Parietal lobe (tissue), 1 donor: ENCODE data around the gene PLA2G4C. TPM values are rescaled to one million over a fixed set of nuclear protein-coding genes. Genes with fewer than 3 reads are reported as not detected.

ENCODE experiments used
- total RNA-seq: library from RNA; depleted of rRNA; stranded (reverse); fragments of >200 nt; gene quantifications from one replicate; pipeline ENCODE4 v1.2.3, GENCODE V29; 2014

PLA2G4C gene, protein sequence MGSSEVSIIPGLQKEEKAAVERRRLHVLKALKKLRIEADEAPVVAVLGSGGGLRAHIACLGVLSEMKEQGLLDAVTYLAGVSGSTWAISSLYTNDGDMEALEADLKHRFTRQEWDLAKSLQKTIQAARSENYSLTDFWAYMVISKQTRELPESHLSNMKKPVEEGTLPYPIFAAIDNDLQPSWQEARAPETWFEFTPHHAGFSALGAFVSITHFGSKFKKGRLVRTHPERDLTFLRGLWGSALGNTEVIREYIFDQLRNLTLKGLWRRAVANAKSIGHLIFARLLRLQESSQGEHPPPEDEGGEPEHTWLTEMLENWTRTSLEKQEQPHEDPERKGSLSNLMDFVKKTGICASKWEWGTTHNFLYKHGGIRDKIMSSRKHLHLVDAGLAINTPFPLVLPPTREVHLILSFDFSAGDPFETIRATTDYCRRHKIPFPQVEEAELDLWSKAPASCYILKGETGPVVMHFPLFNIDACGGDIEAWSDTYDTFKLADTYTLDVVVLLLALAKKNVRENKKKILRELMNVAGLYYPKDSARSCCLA
- total RNA-seq: 9.1 TPM

DNA sequence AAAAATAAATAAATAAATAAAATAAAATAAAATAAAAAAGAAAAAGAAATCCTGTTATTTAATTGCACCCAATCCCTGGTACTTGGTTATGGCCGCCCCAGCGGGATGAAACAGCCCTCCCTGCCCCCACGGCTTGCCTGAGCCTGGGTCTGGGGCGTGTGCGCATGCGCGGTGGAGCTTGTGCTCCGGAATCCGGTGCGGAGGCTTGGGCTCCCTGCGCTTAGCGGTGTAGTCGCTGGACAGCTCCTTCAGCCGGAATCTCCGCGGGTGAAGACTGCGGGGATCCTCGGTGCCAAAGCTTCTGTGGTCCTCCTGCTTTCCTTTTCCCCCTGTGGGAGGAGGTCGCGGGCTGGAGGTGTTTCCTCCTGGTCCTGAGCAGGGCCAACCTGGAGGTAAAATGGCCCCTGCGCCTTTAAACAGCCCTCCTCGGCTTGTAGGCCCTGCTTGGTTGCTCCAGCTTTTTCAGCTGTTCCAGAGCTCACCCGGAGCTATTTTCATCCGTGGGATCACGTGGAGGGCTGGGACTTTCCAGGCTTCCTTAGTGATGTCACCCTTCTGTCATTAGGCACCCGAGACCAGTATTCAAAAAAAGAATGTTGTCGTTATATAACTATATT is at the start of gene PLA2G4C:
Gene PLA2G4C (minus strand): TSS at position 468 of the 617 bp plus-strand sequence. CDS start 4,288 bp downstream, outside the sequence.

DNA sequence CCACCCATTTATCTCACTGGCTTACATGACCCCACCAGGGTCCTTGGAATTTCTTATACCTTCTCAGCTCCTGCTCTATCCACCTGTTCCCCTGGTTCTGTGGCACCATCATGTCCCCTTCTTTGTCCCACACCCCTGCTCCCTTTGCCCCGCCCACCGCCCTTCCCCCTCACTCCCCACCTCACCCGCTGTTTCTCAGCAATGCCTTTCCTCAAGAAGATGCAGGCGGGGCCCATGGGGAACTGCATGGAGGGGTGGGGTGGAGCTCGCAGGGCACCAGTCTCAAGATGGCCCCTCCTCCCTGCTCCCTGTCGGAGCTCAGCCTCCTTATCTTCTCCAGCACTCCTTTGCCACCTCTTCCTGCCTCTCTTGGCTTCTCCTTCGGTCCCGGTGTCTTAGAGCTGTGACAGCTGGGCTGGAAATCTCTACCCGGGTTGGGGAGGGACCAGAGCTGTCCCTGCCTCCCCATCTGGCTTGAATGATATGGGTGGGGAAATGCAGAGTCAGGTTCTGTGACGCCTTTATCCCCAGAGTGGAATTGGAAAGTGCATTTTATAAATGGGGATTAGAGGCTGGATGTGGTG is 66.8 kb downstream of the PLA2G4C start, which contains the start of gene CABP5:
Gene CABP5 (minus strand): TSS at position 405 of the 584 bp plus-strand sequence. CDS start 157 bp downstream, at position 248.

Other genes starting within 250 kb of the PLA2G4C start
- not detected for gene SULT2A1, start 224.5 kb downstream of the PLA2G4C start, total RNA-seq
- gene BSPH1, start 118.6 kb downstream of the PLA2G4C start, total RNA-seq: not detected
- gene ELSPBP1, start 116.2 kb downstream of the PLA2G4C start, total RNA-seq: not detected
- gene CABP5, start 66.7 kb downstream of the PLA2G4C start, total RNA-seq: not detected
- 46.3 TPM for gene LIG1, start 59.5 kb upstream of the PLA2G4C start, total RNA-seq
- 5.3 TPM for gene ZSWIM9, start 59.9 kb upstream of the PLA2G4C start, total RNA-seq
- 38.8 TPM for gene CARD8, start 145.1 kb upstream of the PLA2G4C start, total RNA-seq
- 5.0 TPM for gene ZNF114, start 159.3 kb upstream of the PLA2G4C start, total RNA-seq
- 3.1 TPM for gene EMP3, start 214.7 kb upstream of the PLA2G4C start, total RNA-seq